GM21619 (cell line): Measurements from ENCODE around the gene FBXO5.
"Not testable (repeated sequence)": the region's sequence is repeated elsewhere in the genome, so short reads cannot be mapped to it uniquely, and the experiment has no call there.

Source experiments
- ATAC-seq: cut with Tn5 transposase; IDR thresholded peaks from one replicate; pipeline ENCODE4 v1.9.1; 2021; ENCODE audit not compliant: unreplicated experiment

The FBXO5 gene

GRCh38 chr6:152993847-152994246, 11.0 kb upstream of the FBXO5 start:
- ATAC-seq, result no peak

- no peak for ATAC-seq
These were observed 10.6 kb upstream of the FBXO5 start for GRCh38 chr6:152993431-152993830.

GRCh38 chr6:152986978-152987377, 4.1 kb upstream of the FBXO5 start:
- no peak for ATAC-seq

- ATAC-seq, result not testable (repeated sequence)
These were observed 2.5 kb upstream of the FBXO5 start for GRCh38 chr6:152985300-152985699.

GRCh38 chr6:152984513-152984872, 1.7 kb upstream of the FBXO5 start:
- peak; percentile 31 for ATAC-seq

- peak; percentile 20 for ATAC-seq
These were observed 1.0 kb upstream of the FBXO5 start for GRCh38 chr6:152983637-152984512.

- peak; percentile 1 for ATAC-seq
These were observed 595 bp downstream of the FBXO5 start for GRCh38 chr6:152981989-152982903.

- no peak for ATAC-seq
These were observed 1.6 kb downstream of the FBXO5 start for GRCh38 chr6:152981219-152981618.

- no peak for ATAC-seq
These were observed 2.2 kb downstream of the FBXO5 start for GRCh38 chr6:152980656-152981055.

- ATAC-seq, result no peak
These were observed 3.7 kb downstream of the FBXO5 start for GRCh38 chr6:152979116-152979515.

- no peak for ATAC-seq
These were observed 4.8 kb downstream of the FBXO5 start for GRCh38 chr6:152978058-152978457.

- ATAC-seq, result no peak
These were observed 5.3 kb downstream of the FBXO5 start for GRCh38 chr6:152977556-152977955.

GRCh38 chr6:152976749-152977148, 6.1 kb downstream of the FBXO5 start:
- ATAC-seq, result no peak

- ATAC-seq, result no peak
These were observed 7.5 kb downstream of the FBXO5 start for GRCh38 chr6:152975204-152975915.

GRCh38 chr6:152973916-152974315, 8.9 kb downstream of the FBXO5 start:
- no peak for ATAC-seq

GRCh38 chr6:152969688-152970418, 13.0 kb downstream of the FBXO5 start:
- no peak for ATAC-seq

GRCh38 chr6:152966168-152966894, 16.5 kb downstream of the FBXO5 start:
- ATAC-seq, result not testable (repeated sequence)

- ATAC-seq, result no peak
These were observed 23.5 kb downstream of the FBXO5 start for GRCh38 chr6:152959333-152959732.

- ATAC-seq, result no peak
These were observed 25.0 kb downstream of the FBXO5 start for GRCh38 chr6:152957796-152958195.

GRCh38 chr6:152954443-152954842, 28.4 kb downstream of the FBXO5 start:
- ATAC-seq, result no peak
